Esophagus muscularis mucosa (tissue), 3 donors: ENCODE results near the gene P2RY8.

ENCODE experiments used
- EP300 ChIP-seq: sonication (generic); formaldehyde crosslinking; IDR thresholded peaks from one replicate; pipeline ENCODE4 v1.6.1; 2017; ENCODE audit warnings: antibody characterized with exemption
- TF ChIP-seq, protein P1 (sequence below), 3 experiments: fragments of 200-600 bp in 2 of 3; fragments of 450-650 bp in 1 of 3; sonication (generic) in 2 of 3; IDR thresholded peaks; one replicate each; pipeline ENCODE4 v1.5.1; 2017 to 2019; ENCODE audit warnings: antibody characterized with exemption in 3 of 3, mild to moderate bottlenecking in 2 of 3, moderate library complexity in 1 of 3

- TF ChIP-seq, protein P1, sequence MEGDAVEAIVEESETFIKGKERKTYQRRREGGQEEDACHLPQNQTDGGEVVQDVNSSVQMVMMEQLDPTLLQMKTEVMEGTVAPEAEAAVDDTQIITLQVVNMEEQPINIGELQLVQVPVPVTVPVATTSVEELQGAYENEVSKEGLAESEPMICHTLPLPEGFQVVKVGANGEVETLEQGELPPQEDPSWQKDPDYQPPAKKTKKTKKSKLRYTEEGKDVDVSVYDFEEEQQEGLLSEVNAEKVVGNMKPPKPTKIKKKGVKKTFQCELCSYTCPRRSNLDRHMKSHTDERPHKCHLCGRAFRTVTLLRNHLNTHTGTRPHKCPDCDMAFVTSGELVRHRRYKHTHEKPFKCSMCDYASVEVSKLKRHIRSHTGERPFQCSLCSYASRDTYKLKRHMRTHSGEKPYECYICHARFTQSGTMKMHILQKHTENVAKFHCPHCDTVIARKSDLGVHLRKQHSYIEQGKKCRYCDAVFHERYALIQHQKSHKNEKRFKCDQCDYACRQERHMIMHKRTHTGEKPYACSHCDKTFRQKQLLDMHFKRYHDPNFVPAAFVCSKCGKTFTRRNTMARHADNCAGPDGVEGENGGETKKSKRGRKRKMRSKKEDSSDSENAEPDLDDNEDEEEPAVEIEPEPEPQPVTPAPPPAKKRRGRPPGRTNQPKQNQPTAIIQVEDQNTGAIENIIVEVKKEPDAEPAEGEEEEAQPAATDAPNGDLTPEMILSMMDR (IDR thresholded peaks at IDR 0.05): no peak
- TF ChIP-seq EP300: no peak
Observed at GRCh38 chrX:1516596-1517104, 20.3 kb downstream of the P2RY8 start.
